HUDEP-2 (cell line): Measurements from ENCODE around the gene SLC51A.
"Not testable (repeated sequence)": the region's sequence is repeated elsewhere in the genome, so short reads cannot be mapped to it uniquely, and the experiment has no call there.

Source experiments
- DNase-seq, 76 experiments: peaks; one replicate each; lab custom pipeline; 2025; ENCODE audit not compliant: unreplicated experiment in 76 of 76; lab: John Stamatoyannopoulos, UW

The SLC51A gene

DNA sequence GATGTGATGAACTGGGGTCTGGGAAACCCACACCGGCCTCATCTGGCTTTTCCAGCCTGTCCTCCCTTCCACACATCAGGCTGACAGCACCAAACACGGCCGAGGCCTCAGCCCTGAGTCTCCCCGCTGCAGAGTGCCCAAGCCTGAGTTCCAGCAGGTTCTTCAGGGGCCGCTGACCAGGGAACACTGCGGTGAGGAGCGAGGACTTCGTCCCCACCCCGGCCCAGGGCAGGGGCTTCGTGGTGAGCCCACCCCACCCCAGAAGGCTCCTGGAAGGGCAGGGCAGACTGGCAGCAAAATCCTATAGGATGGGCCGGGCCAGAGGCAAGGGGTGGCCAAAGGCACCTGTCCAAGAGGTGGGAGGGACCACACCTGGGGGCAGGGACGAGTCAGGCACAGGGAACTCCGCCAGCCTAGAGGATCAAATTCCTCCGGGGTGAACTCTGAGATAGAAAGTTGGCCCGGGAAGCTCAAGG is at the start of gene SLC51A:
Gene SLC51A, plus strand, starts transcription at position 446 of the 476 bp plus-strand sequence. CDS start 179 bp downstream, outside the sequence.
- DNase-seq = no peak

DNA sequence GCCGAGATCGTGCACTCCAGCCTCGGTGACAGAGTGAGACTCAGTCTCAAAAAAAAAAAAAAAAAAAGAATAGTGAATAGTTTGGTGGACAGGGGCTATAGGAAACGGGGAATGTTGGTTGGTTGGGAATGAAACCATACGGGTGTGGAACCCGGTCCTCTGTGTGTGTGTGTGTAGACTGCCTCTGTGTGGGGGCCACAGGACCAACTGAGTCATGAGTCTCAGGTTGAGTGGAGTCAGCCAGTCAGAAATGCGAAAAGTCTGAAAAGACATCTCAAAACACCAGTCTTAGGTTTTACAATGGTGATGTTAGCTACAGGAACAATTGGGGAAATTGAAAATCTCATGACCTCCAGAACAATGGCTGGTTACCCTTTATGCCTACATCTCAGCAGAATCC is 49.6 kb upstream of the SLC51A start:
- DNase-seq = no peak

DNA sequence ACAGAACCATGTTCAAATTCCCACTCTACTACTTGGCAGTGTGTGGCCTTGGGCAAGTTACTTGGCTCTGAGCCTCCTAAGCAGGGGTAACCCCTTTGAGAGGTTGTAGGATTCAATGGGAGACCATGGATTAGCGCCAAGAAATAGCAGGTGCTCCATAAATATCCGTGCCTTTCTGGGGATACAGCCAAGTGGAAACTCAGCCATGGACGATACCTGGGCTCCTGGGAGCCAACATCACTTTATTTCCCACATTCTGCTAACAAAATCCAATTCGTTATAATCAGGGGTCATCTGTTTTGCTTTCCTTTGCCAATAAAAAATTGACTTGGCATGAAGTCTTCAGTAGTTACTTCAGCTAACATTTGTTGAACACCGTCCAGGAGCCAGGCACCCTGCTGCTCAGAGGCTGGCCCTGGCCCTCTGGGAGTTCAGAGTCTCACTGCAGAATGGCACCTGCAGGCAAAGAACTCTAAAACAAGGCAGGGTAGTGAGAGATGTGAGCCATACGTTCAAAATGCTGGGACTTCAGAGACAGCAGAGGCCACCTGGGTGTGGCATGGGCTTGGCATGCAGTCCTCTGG is 47.4 kb upstream of the SLC51A start:
- DNase-seq = peak in 12 of 76 experiments; percentile 3 to 45 (median 18)

DNA sequence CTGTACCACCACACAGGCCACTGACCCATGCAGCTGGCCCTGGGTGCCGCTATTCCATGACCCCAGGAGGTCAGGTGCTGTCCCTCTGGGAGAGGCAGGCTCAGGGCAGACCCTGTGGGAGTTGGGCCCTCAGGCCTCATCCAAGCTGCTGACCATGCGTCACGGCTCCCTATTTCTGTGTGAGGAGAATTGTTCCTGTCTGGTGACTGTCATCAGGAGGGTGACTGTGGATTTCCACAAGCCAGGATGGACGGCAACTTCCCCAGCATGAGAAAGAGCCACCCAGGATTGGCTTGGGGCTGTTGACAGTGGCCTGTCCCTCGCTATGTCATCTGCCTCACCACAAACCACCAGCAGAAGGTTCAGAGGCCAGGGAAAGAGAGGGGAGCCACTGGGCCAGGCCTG is 46.5 kb upstream of the SLC51A start:
- no peak for DNase-seq

DNA sequence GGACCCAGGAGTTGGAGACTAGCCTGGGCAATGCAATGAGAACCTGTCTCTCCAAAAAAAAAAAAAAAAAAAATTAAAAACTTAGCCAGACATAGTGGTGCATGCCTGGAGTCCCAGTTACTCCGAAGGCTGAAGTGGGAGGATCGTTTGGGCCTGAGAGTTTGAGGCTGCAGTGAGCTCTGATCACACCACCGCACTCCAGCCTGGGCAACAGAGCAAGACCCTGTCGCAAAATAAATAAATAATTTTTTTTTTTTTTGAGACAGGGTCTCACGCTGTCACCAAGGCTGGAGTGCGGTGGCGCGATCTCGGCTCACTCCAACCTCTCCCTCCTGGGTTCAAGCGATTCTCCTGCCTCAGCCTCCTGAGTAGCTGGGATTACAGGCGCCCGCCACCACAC is 46.0 kb upstream of the SLC51A start:
- DNase-seq = not testable (repeated sequence)

DNA sequence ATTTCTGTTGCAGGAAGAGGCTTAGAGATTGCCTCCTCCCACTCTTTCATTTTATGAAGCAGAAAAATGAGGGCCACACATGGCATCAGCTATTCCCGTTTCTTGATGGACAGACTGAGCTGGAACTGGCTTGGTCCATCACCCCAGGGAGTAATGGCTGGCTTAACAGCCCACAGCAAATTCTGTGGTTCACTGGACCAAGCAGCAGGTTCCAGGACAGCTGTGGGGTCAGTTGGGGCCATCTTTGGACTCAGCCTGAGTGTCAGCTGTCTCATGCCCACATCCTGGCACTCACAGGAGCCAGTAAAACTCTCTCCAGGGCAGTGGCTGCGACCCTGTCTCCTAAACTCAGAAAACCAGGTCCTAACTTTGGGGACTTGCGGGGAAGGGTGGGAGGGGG is 41.7 kb upstream of the SLC51A start:
- DNase-seq = no peak

DNA sequence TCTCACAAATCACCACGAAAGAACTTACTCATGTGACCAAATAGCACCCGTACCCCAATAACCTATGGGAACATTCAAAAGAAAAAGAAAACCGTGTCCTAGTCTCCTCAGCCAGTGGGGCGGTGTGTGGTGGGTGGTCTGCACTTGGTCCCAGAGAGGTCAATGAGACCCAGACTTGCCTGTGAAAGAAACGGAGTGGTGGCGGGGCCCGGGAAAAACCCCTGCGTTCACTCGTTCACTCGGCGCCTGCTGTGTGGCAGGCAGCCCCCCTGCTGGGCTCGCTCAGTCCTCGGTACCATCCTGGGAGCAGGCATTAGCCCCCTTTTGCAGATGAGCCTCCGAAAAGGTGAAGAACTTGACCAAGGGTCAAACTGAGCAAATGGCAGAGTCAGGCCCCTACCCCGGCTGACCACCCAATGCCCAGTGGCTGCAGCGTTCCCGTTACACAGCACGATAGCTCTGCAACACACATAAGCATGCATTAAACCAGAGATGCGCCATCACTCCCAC is 41.2 kb upstream of the SLC51A start:
- no peak for DNase-seq

DNA sequence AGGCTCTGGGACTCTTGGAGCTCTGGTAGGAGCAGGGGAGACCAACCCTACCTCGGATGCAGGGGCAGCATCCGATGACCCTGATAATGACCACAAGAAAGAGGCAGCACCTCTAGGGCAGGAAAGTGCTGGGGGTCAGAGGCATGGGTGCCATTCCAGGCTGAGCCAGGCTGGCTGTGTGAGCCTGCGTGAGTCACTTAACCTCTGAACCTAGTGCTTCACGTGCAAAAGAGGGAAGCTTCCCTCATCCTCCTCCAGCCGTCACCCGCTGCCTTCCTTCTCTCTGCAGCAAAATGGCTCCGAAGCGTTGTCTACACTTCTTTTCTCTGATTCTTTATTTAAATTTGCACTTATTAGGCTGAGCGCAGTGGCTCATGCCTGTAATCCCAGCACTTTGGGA is 40.6 kb upstream of the SLC51A start:
- DNase-seq = no peak

DNA sequence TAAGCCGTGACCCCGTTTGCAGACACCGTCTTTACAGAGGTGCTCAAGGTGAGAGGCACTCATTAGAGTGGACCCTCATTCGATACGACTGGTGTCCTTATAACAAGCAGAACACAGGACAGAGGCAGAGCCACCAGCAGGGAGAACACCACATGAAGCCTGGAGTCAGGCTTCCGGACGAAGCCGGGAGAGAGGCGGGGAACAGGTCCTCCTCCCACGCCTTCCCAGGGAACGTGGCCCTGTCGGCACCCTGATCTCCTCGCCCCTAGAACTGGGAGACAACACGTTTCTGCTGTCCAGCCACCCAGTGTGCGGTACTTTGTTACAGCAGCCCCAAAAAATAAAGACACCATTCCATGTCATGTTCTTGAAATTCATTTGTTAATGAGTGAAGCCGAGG is 38.8 kb upstream of the SLC51A start:
- no peak for DNase-seq

DNA sequence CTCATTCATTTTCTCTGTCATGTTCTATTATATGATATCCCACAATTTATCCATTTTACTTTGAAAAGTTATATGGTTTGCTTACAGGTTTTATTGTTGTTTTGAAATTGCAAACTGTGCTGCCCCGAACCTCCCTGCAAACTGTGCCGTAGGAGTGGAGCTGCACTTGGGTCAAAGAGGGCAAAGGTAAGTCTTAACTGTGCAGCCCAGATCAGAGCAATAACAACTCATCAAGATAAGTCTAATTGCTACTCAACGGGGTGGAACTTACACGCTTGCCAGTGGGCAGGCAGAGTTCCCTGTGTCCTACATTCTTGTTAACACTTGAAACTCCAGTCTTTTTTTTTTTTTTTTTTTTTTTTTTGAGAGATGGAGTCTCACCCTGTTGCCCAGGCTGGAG is 38.4 kb upstream of the SLC51A start:
- no peak for DNase-seq

DNA sequence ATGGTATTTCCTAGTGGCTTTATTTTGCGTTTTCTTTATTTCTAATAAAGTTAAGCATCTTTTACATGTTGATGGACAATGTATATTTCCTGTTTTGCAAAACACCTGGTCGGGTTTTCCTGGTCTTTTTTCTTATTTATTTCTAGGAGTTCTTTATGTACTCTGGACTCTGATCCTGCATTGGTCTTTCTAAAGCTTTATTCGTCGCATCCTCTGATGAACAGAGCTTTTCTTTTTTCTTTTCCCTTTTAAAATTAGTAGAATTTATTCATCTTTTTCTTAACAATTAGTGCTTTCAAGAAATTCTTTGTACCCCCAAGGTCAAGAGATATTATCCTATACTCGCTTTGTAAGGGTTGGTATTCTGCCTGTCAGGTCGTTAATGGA is 37.3 kb upstream of the SLC51A start:
- DNase-seq = no peak

DNA sequence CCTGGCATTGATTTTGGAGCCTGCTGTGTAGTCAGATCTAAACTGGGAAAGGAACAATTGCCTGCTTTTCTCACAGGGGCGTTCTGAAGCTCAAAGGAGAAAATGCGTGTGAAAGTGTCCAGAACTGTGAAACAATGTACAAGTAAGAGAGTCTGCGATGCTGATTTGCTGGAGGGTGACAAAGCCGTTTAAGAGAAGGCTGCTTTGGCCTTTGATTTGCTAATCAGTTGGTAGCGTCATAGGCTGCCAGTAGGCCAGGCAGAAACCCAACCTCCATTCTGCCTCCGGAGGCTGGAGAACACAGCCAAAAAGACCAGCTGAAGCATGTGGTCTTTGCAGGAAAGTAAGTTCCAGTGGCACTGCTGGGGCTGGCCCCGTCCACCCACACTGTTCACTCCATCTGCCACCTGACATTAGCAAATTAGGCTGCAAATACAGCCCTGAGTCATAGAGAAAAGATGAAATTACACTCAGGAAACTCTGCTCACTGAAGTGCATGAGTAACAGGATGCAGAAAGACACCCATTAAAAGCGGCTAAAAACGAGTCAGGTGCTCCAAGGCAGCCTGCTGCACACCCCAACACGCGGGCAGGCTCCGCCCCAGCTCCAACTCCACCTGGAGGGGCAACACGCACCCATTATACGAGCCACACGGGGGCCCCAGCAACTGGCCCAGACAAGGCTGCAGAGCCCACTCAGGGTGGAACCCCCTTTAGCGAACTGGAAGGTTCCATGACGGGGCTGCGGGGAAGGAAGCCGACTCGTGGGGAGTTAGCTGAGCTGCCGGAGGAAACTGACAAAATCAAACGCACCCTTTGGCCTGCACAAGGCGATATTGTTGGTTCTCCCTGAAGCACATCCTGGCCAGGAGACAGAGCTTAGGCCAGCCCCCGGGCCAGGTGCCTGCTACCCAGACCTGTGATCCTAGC is 36.7 kb upstream of the SLC51A start:
- peak in 68 of 76 experiments; percentile 10 to 84 (median 53) for DNase-seq

DNA sequence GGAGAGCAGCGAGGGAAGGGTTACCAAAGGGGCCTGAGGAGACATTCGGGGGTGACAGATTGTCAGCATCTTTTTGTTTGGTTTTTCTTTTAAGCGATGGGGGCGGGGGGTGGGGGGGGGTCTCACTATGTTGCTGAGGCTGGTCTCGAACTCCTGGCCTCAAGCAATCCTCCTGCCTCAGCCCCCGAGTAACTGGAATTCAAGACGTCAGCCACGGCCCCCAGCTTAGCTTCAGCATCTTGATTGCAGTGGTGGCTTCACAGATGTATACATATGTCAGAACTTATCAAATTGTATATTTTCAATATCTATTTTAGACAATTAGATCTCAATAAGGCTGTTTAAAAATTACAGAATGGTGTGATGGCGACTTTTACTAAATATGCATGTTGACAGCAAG is 36.0 kb upstream of the SLC51A start:
- no peak for DNase-seq

DNA sequence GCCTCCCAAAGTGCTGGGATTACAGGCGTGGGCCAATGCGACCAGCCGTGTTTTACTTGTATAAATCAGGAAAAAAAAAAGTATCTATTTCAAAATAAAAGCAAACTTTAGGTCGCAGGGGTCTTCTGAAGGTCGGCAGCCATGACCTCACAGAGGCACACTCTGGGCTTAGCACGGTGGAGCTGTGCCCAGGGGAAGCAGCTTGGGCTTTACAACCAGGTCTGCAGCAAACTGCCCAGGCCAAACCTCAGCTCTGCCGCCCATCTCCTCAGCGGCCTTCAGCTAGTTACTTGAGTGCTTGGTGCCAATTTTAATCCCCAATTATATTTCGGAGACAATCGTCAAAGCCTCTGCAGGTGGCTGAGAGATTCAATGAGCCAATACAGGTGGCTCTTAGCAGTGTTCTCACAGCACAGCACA is 35.2 kb upstream of the SLC51A start:
- peak in 12 of 76 experiments; percentile 9 to 69 (median 27) for DNase-seq

DNA sequence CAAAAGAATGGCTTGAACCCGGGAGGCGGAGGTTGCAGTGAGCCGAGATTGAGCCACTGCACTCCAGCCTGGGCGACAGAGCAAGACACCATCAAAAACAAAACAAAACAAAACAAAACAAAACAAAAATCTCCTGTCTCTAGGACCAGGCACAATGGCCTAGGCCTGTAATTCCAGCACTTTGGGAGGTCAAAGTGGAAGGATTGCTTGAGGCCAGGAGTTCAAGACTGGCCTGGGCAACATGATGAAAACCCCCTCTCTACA is 32.2 kb upstream of the SLC51A start:
- DNase-seq = not testable (repeated sequence)

DNA sequence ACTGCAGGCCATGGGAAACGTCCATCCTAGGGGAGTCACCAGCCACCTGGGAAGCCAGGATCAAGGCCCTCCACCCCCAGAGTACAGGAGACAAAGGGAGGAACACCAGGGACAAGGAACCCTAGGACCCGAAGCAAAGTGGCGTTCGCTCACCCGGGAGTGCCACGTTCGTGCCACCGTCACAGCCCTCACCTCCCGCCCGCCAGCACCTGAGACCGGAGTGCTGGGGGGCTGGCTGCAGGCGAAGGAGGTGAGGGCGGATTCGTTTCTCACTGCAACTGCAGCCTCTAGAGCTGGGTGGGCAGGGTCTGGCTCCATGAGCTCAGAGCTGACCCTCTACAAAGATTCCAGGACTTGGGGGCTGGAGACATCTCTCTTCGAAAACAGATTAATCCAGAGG is 31.5 kb upstream of the SLC51A start:
- no peak for DNase-seq

DNA sequence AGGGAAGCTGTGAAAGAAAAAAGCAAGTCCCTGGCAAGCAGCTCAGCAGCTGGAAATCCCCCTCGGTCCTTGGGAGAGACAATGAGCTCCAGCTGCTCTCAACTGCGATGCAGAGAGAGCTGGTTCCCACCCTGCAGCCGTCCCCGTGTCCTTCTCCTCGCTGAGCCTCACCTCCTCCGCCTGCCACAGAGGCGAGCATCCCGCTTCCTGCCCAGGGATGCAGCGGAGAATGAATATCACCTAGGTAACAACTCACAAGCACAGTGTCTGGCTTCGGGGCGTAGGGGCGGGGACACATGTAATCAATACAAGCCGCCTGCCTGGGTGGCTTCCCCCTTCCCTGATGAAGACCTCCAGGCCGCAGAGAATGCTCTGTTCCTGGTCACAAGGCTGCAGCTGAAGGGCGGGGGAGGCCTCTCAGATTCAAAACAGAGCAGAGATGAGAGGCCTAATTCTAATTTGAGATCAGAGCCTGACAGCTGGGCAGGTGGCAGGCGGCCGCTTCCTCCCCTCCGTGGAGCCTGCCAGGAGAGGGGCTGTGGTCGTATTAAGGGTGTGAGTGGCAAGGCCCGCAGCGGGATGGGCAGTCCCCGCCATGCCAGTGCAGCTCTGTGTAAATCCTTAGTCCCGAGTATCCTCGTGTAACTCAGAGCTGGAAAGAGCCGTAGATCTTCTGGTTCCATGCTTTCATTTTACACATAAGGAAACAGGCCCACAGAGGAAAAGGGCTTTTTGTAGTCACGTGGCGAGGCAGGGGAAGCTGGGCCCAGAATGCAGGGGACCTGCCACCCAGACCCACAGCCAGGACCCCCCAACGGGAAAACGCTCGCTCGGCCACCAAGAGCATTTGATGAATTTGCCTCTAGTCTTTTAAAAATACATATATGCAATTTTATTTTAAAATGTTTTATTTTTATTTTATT is 29.4 kb upstream of the SLC51A start:
- DNase-seq = peak in 30 of 76 experiments; percentile 8 to 46 (median 26)

DNA sequence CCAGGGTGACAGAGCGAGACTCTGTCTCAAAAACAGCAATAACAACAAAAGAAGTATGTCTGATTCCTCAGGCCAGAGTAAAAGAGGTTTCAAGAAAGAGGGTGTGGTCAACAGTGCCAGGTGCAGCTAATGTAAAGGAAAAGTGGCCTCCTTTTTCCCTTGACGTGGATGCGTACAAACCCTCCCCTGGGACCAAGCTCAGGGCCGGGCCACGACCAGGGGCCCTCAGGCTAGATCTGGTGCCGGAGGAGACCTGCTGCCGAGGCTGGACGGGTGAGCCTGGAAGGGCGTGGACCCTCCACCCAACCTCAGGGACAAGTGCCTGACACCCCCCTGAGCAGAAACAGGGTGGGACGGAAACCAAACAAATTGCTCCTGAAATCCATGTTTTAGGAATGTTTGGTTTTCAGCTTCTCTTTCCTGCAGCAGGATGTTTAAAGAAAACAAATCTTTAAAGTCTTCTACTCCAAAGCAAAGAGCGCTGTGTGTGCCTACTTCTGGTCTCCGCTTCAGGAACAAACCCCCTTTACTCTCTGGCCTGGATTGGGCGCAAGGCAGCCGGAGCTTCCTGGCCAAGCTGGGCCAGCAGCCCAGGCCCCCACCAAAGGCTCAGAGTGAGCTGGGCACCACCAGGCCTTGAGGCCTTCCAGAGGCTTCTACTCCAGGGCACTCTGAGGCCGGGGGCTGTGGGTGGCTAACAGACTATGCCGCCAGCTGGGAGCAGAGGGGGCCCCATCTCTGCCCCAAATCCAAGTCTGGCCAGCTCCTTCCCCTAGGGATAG is 26.6 kb upstream of the SLC51A start:
- peak in 1 of 76 experiments; percentile 7 for DNase-seq

DNA sequence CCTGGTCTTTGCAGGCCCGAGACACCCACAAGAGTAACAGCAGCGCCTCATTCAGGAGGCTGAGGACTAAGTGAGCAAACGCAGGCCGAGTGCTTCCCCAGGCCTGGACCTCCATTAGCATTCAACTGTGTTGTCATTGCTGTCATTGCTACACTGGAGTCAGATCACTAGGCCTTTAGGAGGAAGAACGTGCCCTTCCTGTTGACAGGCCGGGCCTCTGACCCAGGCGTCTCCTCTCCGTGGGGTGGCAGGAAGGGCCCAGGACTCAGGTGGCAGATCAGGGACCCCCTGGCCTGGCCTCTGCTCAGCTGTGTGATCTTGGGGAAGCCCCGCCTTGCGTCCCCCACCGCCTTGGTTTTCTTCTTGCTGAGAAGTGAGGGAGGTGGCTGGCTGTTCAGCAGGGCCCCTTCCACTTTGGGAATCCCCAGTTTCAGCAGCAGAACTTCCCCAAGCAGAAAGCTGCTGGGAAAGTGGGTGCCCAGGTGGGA is 24.3 kb upstream of the SLC51A start:
- DNase-seq = peak in 27 of 76 experiments; percentile 10 to 60 (median 33)

DNA sequence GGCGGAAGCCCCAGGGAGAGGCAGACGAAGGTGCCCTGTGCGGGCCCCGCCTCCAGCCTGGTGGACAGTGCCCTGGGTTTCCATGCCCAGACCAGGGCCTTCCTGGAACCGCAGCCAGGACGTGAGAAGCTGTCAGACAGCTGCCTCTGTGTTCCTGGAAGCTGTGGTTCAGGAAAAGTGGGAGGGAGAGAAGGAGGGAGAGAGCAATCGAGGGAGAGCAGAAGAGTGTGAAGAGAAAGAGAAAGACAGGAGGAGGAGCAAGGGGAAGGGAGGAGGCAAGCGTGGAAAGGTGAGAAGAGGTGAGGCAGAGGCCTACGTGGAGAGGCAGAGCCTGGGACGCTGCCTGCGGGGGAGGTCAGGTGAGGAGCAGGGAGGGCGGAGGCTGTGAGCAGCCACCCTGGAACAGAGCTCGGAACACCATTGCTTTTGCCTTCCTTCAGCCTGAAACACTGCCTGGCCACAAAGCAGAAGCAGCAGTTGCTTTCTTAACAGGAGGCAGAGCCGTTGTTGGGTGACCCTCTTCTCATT is 23.7 kb upstream of the SLC51A start:
- peak in 18 of 76 experiments; percentile 12 to 63 (median 43) for DNase-seq
